ENCODE results near the gene SSBP3.

DNA sequence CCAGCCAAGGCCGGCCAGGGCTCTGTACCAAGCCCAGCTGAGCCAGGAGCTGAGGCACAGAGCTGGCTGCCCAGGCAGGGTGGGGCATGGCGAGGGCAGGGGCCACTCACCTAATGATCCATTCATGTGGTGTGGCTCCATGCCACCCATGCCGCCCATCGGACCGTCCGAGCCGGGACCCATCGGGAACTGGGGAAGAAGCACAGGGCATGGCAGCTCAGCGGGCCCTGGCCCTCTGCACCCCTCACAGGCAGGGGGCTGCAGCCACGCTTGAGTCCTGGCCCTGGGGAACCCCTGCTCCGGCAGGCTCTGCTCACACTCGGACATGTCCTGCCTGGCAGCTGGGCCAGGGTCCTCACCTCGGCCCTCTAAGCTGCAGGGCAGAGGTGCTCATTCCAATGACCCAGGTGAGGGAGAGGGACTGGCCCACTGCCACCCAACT, 177.5 kb downstream of the SSBP3 start:
- TF ChIP-seq EZH2phosphoT487 (IDR thresholded peaks at IDR 0.05; ENCODE audit: insufficient read depth, low read depth), result no peak
- TF ChIP-seq EZH2 (IDR thresholded peaks at IDR 0.05; ENCODE audit: insufficient read depth, poor library complexity, severe bottlenecking), result no peak
